HG03108 (cell line): ENCODE data around the gene JAM3.
"Not testable (repeated sequence)": the region's sequence is repeated elsewhere in the genome, so short reads cannot be mapped to it uniquely, and the experiment has no call there.

Experiments used
- ATAC-seq: cut with Tn5 transposase; IDR thresholded peaks from one replicate; pipeline ENCODE4 v1.9.1; 2021; ENCODE audit warnings: moderate library complexity; ENCODE audit not compliant: unreplicated experiment

JAM3 gene

DNA sequence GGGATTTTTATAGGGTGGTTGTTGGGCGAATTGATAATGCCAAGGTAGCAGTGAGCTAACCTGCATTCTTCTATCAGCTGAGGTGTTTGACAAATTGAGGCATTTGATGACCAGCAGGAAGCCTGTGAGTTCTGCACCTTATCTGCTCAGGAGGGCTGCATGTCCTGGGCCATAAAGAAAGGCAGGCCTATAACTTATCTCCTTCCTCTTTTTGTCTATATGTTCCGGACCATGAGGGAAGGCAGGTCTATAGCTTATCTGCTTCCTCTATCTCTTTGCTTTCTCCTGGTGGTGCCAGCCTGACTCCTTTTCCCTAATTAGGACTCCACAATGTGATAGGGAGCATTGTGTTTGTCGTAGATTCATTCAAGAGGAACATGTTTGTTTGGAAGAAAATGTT lies 8.6 kb upstream of the JAM3 start:
- no peak for ATAC-seq

DNA sequence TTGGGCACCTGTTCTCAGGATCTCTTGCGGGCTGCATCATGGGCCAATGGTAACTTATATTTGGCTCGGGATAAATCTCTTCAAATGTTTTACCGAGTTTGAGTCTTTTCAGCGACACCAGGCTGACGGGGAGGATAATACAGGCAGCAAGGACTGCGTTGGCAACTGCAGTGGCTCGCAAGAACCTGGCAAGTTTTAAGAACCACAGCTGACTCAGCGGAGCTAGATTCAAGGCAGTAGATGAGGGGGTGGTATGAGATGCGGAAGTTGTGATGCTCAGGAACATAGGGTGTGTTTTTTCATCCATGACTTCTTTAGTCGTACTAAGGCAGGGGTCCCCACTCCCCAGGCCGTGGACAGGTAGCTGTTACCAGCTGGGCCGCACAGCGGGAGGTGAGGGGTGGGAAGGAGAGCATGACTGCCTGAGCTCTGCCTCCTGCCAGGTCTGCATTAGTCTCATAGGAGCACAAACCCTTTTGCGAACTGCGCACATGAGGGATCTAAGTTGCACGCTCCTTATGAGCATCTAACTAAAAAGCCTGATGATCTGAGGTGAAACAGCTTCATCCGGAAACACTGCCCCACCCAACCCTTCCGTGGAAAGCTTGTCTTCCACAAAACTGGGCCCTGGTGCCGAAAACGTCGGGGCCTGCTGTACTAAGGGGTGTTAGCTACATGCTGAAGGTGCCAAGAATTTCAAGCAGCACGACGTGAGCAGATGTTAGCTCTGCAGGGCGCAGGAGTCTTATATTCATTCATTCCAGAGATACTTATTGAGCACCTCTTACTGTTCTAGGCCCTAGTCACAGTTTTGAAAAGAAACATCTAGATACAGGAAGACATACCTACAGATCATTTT lies 6.4 kb upstream of the JAM3 start:
- no peak for ATAC-seq

DNA sequence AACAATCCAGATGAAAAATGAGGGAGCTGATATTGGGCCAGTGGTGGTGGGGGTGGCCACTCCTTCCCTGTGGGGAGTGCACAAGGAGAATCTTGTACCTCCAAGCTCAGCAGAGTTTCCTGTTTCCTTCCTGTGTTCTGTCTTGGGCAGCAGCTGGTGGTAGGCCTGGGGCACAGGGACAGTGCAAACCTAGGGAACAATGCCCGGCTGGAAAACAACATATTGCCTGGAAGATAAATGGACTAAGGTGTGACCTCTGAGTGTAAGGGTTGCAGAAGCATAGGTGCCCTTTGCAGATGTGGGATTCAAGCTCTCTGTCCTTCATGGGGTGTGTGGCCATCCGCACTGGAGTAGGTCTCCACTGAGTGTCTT lies 5.8 kb upstream of the JAM3 start:
- ATAC-seq = no peak

DNA sequence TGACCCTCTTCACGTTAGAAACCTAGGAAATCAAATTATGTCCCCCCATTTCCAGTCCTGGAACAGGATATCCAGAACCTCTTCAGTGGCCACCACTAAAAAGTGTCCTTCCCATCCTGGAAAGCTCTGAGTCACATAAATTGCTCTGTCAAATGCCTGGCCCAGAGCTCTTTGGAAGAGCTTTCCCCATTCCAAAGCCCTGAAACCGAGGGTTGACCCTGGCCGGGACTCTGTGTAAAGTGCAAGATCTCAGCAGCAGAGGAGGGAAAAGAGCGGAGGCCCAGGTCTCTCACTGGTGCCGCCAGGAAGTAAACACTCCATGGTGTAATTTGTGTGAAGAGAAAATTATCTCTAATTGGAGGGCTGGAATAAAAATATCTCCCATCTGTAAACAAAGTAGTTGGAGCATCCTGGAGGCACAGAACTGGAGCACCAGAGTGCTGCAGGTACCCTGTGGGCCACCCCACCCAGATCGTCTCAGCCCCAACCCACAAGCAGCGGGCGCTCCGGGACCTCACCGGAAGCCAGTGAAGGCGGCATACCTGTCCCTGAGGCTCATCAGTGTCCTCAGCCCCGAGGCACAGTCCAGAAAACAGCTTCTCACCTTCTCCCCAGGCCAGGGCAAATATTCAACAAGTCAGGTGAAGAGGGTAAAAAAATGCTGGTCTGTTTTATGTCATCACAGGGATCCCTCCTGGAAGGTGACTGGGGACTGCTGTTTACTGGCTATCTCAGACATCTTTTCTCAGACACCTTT lies 4.7 kb upstream of the JAM3 start:
- no peak for ATAC-seq

DNA sequence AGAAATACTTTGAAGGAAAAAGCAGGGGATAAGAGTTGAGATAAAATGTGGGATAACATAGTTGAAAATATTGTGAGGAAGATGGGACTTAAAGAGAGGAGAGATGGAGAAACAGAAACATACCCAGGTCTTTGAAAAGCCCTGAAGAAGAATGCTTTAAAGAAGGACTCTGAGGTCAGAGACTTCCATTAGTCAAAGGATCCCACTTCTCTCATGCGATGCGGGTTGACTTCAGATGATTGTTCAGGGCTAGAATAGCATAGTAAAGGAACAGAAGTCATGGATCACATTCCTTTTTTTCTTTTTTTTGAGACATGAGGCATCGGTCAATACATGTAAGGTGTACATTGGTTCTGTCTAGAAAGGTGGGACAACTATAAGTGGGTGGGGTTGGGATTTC lies 3.5 kb upstream of the JAM3 start:
- no peak for ATAC-seq

DNA sequence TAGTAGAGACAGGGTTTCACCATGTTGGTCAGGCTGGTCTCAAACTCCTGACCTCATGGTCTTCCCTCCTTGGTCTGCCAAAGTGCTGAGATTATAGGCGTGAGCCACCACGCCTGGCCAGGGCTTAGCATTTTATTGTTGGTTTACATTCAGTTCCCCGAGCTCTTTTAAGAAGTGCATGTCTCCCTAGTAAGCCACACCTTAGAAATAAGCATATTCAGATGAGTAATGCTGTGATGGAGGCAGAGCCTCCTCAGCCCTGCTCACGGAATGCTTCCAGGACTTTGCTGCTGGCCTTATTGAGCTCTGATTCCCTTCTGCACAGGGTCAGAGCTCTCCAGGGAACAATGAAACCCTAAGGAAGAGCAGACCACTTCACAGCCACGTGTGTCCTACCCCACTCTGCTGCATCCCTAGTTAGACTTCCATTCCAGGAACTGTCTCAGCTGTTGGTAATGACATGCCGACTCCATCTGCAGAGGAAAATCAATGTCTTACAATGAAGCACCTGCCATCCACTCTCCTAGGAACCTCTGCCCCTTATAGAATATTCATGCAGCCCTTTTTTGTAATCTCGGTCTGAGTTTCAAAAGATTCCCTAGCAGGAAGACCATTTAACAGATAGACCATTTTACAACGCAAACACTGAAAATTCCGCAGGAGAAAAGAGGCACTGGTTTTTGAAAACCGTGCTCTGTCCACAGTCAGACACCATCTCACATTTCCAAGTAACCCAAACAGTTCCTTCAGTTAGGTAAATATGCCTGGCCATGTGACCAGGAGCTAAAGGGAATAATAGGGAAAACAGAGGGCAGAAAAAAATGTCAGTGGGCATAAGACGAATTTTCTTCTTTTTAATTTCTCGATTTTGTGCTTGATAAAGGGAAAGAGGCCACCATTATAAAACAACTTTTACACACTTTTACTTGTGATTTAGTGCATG lies 1.7 kb upstream of the JAM3 start:
- ATAC-seq = no peak

DNA sequence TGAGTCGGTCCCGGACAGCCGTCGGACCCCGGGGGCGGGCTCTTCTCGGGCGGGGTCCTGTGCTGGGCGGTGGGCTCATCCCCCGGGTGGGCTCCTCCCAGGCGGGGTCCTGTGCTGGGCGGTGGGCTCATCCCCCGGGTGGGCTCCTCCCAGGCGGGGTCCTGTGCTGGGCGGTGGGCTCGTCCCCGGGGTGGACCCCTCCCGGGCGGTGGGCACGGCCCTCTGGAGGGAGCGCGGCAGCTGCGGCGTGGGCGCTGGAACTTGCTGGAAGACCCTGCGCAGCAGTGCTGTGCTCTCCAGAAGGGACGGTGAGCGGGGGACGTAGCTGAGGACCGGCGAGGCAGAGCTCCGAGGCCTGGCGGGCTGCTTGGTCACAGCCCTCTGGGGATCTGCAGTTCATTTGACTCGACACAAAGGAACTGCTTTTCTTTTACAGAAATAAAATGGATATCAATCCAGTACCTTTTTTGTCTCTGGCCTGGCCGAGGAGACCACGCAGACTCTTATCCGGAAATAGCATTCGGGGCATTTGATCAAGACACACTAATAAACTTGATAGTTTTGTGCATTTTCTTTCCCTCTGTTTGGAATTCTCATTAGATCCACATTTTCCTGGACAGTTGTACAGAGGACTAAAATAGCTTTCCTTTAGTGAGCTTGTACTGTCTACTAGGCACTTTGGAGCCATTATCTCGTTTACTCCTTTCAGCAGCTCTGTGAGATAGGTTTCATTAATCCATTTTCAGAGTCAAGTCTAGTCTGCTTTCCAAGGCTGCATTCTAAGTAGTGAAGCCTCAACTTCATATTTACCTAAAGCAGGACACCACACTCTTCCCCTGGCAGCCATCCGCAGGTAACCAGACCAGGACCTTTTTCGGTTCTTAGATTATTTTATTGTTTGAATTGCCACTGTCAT lies 812 bp downstream of the JAM3 start:
- ATAC-seq = no peak

DNA sequence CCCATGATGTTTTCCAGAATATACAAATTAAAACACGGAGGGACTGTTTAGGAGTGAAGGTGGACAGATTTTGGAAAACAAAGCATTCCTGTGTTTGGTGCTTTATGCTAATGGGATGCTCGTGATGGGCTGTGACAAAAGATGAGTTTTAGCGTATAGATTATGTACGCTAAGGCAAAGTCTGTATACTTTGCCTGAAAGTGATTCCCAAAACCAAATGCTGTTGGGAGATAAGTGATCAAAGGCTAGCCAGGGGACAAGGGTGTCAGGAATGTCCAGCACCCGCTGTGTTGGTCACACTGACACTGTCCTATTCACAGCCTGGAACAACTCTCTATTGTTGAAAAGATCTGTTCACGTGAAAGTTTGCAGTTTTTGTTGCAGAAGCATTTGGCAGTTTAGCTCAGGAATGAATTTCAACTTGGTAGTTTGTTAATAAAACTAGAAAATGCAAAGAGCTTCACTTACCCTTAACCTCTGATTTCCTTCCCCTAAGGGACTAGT lies 1.5 kb downstream of the JAM3 start:
- ATAC-seq = no peak

DNA sequence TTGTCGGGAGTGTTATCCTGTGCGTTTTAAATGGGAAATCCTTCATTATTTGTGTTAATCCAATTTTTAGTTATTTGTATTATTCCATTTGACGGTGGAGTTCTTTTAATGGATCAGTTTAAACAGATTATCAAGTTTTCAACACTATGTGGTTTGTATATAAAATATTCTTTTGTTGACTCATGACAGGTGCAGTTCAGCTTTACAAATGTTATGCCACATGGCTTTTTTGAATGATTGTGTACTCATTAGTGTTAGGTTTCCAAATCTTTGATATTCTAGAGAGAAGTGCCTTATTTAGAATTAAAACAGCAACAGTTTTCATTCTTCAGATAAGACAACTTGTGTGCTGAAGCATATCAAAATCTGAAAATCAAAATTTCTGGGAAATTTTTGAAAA lies 2.4 kb downstream of the JAM3 start:
- ATAC-seq = no peak

DNA sequence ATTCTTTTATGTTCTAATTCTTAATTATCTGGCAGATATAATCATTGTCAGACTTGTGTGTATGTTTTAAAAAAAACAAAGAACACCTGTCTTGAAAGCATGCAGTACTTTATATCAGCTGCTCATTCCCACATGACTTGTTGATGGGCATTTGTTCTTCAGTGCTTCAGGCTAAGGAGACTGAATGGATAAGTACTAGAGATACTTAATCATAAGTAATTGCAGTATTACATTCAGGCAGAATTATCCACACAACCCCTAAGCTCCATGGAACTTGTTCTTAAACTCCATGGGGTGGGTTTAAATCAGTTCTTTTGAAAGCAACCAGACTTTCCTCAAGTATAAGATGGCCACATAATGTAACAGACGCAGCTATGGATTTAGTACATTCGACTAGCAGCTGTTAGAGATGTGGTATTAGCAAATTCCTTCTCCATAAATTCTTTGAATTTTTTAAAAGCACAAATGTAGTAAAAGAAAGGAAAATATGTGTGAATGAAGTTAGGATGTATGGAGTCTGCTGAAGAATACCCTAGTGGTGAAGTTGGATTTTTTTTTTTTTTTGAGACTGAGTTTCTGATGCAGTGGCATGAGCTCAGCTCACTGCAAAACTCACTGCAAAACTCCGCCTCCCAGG lies 3.0 kb downstream of the JAM3 start:
- ATAC-seq = no peak

DNA sequence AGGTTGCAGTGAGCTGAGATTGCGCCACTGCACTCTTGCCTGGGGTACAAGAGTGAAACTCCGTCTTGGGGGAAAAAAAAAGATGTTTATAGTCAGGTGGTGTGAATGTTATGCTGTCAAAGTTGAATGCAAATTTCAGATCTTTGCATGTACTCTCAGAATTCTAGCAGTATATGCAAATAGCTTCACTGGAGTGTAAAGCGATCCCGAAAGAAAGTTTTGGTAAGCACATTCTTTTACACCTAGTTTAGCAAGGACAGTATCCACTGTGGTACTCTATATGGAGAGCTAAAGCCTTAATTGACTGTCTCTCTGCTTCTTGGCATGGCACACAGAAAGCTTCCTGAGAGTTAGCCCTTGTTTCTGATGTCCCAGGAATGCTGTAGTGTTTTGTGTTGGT lies 4.0 kb downstream of the JAM3 start:
- ATAC-seq = peak; percentile 53

DNA sequence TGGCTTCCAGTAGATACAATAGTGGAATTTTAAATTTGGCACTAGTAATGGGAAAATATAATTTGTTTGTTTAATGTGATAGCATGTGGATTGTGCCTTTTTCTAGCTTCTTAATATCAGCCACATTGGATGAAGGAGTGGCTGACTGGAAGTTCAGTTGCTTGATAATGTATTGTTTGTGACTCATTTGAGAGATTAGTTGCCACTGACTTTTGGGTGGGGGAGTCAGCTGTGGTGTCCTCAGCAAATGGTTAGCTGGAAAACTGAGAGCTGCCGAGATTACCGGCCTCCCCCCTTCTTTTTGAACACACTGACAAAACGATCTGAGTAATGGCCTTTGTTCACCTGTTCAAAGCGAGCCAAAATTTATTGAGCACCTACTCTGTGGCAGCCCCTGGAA lies 5.5 kb downstream of the JAM3 start:
- ATAC-seq = no peak

DNA sequence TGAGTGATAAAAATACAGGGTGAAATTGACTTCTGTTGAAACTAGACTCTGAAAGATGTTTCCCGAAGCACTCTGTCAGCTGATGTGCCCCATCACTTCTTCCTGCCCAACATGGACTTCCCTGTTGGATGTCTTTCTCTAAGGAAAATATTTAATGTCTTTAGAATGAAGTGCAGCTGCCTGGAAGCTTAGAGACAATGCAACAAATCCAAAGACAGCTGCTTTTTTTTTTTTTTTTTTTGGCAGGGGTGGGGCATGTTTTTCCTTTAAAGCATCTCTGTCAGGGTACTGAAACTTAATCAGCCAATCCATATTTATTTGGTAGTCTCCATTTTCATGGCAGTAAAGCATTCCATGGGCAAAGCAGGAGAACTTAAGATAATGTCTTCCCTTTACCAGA lies 5.9 kb downstream of the JAM3 start:
- ATAC-seq = no peak

DNA sequence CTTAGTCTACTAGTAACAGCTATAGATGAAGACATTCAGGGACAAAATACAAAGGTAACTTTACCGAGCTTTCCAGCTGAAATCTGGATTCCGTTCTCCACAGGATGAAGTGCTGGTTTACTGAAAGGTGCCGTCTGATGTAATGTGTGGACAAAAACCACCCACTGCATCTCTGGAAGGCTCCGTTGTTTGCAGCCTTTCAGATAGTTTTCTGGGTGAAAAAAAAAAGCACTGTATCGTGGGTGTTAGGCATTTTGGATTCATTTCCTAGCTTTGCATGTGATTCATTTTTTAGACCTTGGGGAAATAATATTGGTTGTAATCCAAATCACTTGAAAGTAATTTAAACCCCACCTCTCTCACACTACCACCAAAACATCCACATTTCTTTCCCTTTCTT lies 10.4 kb downstream of the JAM3 start:
- ATAC-seq = no peak

DNA sequence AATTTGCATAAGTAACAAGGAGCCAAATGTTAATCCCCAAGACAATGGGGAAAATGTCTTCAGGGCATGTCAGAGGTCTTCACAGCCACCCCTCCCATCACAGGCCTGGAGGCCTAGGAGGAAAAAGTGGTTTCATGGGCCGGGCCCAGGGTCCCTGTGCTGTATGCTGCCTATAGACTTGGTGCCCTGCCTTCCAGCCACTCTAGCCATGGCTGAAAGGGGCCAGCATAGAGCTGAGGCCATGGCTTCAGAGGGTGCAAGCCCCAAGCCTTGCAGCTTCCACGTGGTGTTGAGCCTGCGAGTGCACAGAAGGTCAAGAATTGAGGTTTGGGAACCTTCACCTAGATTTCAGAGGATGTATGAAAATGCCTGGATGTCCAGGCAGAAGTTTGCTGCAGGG lies 12.4 kb downstream of the JAM3 start:
- ATAC-seq = not testable (repeated sequence)

DNA sequence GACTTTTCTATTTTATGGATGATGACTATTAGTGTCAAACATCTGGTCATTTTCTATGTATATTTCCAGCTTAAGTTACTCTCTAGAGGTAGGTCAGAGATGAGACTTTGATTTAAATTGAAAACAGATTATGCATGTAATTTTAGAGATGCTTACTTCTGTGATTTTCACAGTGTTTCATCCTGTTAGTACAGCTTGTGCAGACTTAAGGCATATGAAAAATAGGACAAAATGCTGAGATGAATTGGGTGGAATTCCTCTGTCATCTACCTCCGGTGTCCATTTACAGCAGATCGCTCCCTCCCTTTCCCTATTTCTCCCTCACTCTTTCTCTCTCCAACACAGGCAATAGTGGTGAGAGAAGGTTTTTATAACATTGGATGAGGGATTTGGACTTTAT lies 14.1 kb downstream of the JAM3 start:
- no peak for ATAC-seq

DNA sequence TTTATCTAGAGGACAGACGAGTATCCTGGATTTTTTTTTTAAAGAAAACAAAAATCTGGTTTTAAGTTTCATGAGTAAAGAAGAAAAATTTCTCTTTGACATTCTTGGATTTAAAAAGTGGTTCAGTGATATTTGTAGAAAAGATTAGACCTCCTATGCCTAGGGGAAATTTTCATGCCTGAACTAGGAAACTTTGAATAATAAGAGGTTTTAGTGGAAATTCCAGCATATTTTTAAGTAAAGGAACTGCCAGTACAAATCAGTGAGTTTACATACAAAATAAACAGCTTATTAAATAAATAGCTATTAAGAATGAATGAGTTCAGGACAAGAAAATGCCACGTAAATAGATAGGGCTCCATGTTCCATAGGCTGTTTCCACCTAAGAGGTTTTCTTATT lies 17.5 kb downstream of the JAM3 start:
- no peak for ATAC-seq

DNA sequence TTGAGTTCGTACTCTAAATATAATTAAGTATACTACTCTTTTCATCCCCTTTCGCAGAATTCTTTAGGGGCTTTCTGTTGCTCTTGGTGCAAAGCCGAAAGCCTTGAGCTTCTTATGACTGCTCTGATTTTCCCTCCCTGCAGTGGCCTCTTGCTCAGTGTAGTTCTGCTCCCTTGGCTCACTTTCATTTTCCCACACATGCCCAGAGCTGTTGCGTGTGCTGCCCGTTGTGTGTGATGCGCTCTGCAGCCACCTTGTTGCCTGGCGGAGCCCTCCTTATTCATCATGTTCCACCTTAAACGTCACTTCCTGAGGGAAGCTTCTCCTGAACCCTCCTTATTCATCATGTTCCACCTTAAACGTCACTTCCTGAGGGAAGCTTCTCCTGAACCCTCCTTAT lies 23.1 kb downstream of the JAM3 start:
- ATAC-seq = not testable (repeated sequence)

DNA sequence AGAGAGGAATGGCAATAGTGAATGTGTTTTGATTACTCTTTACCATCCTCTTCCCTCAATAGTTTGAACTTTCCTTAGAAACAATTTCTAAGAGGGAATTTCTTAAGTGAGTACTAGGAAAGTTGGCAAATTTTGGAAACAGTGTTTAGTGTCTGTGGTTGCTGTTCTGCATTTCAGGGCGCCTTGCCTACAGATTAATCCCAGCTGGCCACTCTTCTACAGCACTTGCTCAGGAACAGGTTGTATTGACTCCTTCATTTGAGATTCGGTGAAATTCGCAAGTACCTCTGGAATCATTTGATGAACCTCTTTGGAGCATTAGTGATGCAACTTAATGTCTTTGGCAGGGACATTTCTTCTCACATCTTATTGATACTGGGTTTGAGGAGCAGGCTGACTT lies 28.3 kb downstream of the JAM3 start:
- no peak for ATAC-seq
